HG03280 (cell line): Measurements from ENCODE around the gene HORMAD2.
"Not testable (repeated sequence)": the region's sequence is repeated elsewhere in the genome, so short reads cannot be mapped to it uniquely, and the experiment has no call there.

Experiments
- ATAC-seq: cut with Tn5 transposase; IDR thresholded peaks from one replicate; pipeline ENCODE4 v1.9.1; 2021; ENCODE audit warnings: mild to moderate bottlenecking, moderate library complexity; ENCODE audit not compliant: unreplicated experiment

HORMAD2 gene

DNA sequence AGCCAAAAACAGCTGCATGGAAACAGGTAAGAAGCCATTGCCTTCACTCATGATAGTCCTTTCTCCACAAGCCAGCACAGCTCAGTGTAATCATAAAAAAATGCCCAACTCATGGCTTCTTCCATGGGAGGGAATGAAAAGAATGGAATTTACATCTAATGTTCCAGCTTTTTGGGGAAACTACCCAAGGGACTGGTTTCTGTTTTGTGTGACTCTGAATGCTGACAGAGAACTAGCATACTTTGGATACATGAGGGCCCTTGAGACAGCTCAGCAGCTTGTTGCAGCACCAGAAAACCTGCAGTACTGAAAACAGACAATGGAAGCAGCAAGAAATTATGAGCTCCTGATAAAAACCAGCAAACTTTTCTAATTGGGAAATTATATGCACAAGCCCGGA lies 24.2 kb upstream of the HORMAD2 start:
- ATAC-seq, result no peak

DNA sequence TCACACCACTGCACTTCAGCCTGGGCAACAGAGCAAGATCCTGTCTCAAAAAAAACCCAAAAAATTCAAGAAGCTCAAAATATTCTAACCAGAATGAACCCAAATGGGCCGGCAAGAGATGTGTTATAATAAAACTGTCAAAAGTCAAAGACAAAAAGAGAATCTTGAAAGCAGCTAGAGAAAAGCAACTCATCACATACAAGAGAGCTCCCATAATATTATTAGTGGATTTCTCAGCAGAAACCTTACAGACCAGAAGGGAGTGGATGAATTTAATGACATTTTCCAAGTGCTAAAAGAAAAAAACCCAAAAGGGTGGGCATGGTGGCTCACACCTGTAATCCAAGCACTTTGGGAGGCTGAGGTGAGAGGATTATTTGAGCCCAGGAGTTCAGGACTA lies 22.9 kb upstream of the HORMAD2 start:
- ATAC-seq, result no peak

DNA sequence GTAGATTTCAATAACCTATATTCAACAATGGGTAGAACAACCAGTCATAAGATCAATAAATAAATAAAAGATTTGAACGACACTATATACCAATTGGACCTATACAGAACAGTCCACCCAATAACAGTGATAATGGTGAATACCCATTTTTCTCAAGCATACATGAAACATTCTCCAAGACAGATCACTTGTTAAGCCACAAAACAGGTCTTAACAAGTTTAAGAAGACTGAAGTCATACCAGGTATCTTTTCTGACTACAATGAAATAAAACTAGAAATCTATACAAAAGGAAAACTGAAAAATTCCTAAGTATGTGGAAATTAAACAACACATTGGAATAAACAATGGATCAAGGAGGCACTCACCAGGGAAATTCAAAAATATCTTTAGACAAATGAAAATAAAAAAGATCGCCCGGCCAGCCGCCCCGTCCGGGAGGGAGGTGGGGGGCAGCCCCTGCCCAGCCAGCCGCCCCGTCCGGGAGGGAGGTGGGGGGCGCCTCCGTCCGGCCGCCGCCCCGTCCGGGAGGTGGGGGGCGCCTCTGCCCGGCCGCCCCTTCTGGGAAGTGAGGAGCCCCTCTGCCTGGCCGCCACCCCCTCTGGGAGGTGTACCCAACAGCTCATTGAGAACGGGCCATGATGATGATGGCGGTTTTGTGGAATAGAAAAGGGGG lies 20.8 kb upstream of the HORMAD2 start:
- not testable (repeated sequence) for ATAC-seq

DNA sequence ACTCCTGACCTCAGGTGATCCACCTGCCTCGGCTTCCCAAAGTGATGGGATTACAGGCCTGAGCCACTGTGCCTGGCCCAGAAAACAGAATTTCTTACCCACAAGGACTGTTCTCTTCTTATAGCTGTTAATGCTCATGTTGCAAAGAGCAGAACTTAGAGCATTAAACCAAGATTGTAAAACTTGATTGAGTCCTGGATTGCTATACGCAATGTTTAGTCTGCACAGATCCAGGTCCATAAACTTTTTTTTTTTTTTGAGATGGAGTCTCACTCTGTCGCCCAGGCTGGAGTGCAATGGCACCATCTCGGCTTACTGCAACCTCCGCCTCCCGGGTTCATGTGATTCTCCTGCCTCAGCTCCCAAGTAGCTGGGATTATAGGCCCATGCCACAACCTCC lies 19.2 kb upstream of the HORMAD2 start:
- not testable (repeated sequence) for ATAC-seq

DNA sequence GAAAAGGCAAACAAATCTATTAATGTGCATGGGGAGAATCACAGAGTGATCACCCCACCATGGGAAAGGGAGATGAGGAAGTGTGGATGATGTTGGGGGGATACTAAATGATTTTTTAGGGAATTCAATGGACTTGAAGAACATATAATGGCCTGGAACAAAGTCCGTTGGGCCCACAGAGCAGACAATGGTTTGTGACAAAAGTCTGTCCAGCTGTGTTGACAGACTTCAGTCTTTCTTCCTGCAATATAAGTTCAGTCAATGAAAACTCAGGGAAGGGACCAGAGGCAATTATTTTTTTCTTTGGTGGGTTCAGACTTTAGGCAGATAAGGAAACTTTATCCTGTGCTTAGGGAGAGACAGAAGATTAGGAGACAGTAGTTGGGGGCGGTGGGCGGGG lies 18.0 kb upstream of the HORMAD2 start:
- ATAC-seq, result no peak

DNA sequence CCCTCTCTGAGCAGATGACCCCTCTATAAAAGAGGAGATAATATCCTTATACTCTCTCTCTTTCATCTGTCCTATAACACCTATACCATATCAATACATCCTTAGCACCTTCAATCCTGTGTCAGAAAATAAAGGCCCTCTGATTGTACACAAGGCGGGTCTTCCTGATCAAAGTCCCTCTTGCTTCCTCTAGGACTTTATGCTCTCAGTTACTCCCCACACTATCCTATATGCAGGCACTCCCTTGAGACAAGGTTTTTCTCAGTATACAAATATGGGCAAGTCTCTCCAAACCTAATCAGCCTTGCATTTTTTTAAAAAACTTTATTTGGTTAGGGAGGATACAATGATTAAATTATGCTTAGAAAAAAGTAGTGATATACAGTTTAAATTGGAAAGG lies 17.3 kb upstream of the HORMAD2 start:
- no peak for ATAC-seq

DNA sequence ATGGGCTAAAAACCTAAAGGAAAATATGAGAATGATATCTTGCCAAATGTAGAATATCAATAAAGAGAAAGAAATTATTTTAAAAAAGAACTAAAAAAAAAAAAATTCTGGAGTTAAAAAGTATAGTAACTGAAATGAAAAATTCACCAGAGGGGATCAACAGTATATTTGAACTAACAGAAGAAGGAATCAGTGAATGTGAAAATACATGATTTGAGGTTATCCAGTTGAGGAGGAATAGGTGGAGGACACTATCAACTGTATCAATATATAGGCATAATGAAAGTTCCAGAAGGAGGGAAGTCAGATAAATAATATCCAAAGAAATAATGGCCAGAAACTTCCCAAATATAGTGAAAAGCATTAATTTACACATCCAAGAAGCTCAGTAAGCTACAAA lies 16.1 kb upstream of the HORMAD2 start:
- no peak for ATAC-seq

DNA sequence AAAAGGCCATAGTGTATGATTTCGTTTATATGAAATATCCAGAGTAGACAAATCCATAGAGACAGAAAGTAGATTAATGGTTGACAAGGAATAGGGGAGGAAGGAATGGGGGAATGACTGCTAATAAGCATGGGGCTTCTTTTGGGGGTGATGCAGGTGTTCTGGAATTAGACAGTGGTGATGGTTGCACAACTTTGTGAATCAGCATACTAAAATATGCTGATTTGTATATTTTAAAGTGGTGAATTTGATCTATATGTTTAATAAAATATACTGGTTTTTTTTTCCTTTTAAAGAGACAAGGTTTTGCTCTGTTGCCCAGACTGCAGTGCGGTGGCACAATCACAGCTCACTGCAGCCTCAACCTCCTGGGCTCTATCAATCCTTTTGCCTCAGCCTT lies 6.5 kb upstream of the HORMAD2 start:
- ATAC-seq, result no peak

DNA sequence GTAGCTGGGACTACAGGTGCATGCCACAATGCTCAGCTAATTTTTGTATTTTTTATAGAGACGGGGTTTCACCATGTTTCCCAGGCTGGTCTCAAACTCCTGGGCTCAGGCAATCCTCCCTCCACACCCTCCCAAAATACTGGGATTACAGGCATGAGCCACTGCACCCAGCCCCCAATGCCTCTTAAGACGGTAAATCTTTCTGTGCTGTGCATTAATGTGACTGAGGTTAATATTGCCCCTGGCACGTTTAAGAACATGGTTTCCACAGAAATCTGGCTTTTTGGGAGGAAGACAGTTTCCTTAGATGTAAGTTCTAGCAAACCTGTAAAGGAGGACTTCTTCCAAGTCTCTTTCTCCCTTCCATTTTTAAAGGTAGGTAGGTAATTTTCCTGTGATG lies 6.1 kb upstream of the HORMAD2 start:
- no peak for ATAC-seq

DNA sequence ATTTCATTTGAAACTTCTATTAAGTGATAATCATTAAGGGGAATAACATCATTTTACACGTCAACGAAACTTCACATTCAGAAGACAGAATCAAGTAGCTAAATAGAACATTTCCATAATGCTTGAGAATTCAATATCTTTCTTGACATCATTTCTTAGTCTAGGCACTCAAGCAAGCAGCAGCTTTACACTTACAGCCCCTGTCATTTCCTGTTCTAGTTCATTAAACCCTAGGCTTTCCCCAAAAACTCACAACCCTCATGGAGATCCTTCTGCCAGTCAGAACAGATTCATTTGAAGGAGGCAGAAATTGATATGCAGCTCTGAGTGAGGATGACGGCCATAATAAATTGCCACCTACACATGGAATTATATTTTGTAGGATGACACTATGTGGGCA lies 5.3 kb upstream of the HORMAD2 start:
- ATAC-seq, result no peak

DNA sequence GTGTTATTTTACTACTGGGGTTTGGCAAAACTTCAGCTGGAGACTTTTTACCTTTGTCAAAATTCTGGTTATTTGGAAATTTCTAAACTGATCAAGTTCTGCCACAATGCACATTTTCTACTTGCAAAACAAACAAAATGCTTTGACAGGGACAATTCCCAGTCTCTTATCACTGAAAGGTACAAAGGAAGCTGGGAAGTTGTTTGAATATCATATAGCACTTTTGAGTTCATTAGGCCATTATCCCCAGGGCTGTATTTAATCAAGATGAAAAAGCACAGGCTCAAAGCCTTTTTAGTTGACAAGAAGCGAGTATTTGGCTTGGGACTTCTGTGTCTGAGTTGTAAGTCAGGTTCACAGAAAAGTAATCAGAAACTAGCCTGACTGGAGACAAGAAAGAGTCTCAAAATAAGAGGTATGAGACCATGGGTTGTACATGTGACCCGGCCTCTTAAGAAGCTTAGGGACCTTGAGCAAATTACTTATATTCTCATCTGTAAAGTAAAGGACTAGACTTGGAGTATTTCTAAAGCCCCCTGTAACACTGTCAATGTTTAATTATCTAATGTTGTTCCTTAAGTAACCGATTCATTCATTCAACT lies 2.9 kb upstream of the HORMAD2 start:
- no peak for ATAC-seq

DNA sequence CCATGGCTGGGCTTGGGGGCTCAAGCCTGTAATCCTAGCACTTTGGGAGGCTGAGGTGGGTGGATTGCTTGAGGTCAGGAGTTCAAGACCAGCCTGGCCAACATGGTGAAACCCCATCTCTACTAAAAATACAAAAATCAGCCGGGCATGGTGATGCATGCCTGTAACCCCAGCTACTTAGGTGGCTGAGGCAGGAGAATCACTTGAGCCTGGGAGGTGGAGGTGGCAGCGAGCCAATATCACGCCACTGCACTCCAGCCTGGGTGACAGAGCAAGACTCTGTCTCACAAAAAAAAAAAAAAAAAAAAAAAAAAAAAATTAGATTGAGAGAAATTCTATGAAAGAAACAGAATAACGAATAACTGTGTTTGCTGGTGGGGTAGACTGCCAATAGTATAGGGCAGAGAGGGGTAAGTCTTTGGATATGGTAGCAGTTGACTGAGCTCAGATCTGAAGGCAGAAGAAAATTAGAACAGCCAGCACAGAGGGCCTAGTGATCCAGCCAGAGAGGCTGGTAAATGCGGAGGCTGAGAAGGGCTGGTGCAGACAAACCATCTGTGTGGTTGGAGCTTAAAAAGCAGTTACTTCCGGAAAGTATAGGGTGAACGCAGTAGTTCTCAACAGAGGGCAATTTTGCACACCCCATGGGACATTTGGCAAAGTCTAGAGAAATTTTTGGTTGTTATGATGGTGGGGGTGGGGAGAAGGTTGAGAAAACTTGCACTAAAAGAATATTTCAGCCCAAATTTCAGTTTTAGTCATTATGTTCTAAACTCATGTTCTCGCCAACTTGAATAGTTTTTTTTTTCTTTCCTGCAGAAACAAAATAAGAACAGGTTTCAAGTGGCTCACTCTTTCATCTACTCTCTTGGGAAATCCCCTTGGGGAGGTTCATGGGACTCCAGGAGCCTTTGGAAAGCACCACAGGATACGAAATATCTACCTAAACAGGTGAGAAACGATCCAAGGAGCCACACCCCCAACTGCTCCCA lies 1.6 kb upstream of the HORMAD2 start:
- no peak for ATAC-seq

DNA sequence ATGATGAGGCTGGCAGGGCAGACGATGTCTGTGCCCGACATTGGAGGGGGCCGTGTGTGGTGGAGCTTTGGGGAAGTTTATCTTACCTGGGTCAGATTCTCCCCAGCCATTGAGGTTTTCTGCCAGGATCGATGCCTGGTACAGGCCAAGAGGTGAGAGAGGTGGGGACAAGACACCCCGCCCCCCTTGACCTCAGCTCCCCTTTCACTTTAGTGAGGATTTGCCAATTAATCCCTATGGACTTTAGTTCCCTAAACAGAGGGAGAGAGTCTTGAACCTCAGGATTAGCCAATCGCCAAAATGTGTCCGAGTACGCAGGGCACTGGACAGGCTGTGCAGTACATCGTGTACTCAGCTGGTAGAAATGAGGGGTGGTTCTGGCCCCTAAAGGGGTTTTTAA lies 541 bp downstream of the HORMAD2 start:
- ATAC-seq, result no peak

DNA sequence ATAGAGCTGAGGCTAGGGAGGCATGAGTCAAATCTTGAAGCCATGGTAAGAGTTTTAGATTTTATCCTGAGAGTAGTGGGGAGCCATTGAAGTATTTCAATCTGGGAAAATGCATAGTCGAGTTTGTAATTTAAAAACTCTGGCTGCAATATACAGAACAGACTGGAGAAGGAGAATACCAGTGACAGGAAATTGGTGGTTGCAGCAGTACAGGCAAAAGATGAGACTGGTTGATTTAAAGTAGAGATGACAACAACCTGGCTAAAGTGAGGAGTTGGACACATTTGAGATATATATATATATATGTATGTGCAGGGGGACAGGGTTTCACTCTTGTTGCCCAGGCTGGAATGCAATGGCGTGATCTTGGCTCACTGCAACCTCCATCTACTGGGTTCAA lies 6.2 kb downstream of the HORMAD2 start:
- ATAC-seq, result no peak

DNA sequence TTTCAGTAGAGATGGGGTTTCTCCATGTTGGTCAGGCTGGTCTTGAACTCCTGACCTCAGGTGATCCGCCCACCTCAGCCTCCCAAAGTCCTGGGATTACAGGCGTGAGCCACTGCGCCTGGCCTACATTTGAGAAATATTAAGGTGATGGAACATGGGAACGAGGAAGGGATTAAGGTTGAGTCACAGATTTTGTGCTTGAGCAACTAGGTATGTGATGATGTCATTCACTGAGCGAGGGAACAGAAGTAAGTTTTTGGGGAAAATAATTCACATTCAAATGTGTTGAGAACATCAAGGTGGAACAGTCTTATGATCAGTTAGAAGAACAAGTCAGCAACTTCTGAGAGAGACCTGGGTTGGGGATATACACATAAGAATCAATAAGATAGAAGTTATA lies 6.8 kb downstream of the HORMAD2 start:
- not testable (repeated sequence) for ATAC-seq

DNA sequence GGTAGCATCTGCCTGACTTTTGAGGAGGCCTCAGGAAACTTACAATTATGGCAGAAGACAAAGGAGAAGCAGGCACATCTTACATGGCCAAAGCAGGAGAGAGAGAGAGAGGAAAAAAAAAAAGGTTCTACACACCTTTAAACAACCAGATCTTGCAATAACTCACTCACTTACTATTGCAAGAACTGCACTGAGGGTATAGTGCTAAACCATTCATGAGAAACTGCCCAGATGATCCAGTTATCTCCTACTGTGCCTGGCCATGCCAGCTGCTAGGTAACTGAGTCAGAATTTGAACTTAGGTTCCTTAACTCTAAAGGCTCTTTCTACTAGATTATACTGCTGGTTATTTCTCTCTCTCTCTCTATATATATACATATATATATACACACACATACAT lies 7.3 kb downstream of the HORMAD2 start:
- ATAC-seq, result no peak

DNA sequence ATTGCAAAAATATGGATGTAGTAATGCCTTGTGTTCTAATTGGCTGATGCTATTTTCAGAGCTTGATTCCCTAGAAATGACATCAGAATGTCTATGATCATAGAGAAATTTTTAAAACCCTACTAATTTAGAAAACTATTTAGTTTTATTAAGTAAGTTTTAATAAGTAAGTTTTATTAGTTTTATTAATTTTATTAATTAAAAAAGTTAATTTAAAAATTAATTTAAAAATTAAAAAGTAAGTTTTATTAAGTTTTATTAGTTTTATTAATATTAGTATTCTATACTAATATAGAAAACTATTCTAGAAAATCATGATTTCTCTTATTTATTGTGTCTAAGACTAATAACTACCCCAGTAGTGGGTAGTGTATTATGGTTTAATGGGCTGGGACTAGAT lies 8.2 kb downstream of the HORMAD2 start:
- no peak for ATAC-seq

DNA sequence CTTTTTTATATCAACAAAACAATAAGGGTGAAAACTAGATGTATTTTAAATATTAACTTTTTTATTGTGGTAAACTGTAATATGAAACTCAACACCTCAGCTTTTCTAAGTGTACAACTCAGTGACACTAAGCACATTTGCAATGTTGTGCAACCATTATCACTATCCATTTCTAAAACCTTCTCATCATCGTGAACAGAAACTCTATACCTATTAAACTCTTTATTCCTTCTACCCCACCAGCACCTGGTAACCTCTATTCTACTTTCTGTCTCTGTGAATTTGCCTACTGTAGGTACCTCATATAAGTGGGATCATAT lies 9.4 kb downstream of the HORMAD2 start:
- no peak for ATAC-seq

DNA sequence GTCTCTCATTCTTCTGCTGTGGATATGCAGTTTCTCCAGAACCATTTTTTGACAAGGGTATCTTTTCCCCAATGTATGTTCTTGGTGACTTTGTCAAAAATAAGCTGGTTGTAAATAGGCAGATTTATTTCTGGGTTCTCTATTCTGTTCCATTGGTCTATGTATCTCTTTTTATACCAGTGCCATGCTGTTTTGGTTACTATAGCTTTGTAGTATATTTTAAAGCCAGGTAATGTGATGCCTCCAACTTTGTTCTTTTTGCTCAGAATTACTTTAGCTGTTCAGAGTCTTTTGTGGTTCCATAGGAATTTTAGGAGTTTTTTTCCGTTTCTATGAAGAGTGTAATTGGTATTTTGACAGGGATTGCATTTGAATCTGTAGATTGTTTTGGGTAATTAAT lies 12.4 kb downstream of the HORMAD2 start:
- ATAC-seq, result no peak

DNA sequence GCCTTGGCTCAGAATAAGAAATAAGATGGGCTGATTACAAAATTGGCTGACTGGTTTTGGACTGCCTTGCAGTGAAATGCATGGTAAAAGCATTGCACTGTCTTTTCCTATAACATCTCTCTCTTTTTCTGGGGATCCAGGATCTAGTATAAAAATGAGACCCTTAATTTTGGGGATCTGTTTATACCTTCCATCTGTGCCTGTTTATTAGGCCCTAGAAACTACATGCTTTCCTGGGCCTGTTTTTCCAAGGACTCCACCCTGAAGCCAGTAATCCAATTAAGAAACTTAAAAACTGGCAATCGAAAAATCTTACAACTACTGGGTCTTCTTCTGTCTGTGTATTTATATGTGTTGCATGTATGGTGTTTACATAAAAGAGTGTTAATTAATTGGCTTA lies 14.5 kb downstream of the HORMAD2 start:
- no peak for ATAC-seq

DNA sequence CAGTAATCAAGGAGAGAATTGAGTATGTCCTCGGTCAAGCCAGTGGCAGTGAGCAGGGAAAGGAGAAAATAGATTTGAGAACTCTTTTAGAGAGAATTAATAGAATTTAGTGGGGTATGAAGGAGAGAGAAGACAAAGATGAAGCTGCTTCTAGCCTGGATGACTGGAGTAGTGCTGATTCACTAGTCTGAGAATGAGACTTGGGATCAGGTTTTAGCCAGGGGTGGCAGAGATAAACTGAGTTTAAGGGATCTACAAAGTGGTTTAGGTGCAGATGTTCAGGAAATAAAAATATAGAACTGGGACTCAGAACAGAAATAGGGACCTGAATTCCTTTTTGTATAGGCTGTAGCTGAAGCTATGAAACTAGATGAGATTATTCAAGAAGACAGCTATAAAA lies 17.6 kb downstream of the HORMAD2 start:
- no peak for ATAC-seq

DNA sequence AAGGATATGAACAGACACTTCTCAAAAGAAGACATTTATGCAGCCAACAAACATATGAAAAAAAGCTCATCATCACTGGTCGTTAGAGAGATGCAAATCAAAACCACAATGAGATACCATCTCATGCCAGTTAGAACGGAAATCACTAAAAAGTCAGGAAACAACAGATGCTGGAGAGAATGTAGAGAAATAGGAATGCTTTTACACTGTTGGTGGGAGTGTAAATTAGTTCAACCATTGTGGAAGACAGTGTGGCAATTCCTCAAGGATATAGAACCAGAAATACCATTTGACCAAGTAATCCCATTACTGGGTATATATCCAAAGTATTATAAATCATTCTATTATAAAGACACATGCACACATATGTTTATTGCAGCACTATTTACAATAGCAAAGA lies 20.5 kb downstream of the HORMAD2 start:
- ATAC-seq, result not testable (repeated sequence)
